ENCODE results near the gene SPAG5. TPM values are rescaled to one million over a fixed set of nuclear protein-coding genes. Genes with fewer than 3 reads are reported as not detected.
A peak's percentile ranks its signal among the peaks of the same experiment; 100 is the strongest.

SPAG5 gene
- total and polyA plus RNA-seq, 8 donors: 9.5 to 91.5 (median 51.6) TPM

GRCh38 chr17:28582513-28582912 lies 16.3 kb downstream of the SPAG5 start:
- H3K36me3 ChIP-seq: peaks cover 0 to 65% of the 10 kb centered on the region in 2 donors
- intact Hi-C loops (cut with DNase I): no loop called here
- no peaks in the 10 kb centered on the region for H3K9me3 ChIP-seq
- ATAC-seq: no peak
- no peak for DNase-seq
- no peaks in the 10 kb centered on the region for H3K27me3 ChIP-seq
- no peak overlapping the region for H3K4me3 ChIP-seq
- no peak overlapping the region for H3K27ac ChIP-seq
- H3K4me1 ChIP-seq: no peaks in the 10 kb centered on the region
- no peak for TF ChIP-seq CTCF (IDR thresholded peaks at IDR 0.05)

GRCh38 chr17:28580959-28581358 lies 17.9 kb downstream of the SPAG5 start:
- ATAC-seq (no peak), DNase-seq (peak in 2 of 4 donors; percentile 74 to 80)
- Histone ChIP-seq H3K9me3 (no peaks in the 10 kb centered on the region), H3K36me3 (peaks cover 0 to 60% of the 10 kb centered on the region in 2 donors), H3K4me1 (peaks cover 0 to 12% of the 10 kb centered on the region in 2 donors), H3K4me3 (no peak overlapping the region), H3K27ac (no peak overlapping the region), H3K27me3 (no peaks in the 10 kb centered on the region)
- intact Hi-C loops (cut with DNase I): no loop called here
- no peak for TF ChIP-seq CTCF (IDR thresholded peaks at IDR 0.05)

GRCh38 chr17:28579526-28579925 lies 19.3 kb downstream of the SPAG5 start:
- DNase-seq: no peak
- no peak overlapping the region for H3K4me3 ChIP-seq
- no peaks in the 10 kb centered on the region for H3K27me3 ChIP-seq
- no peak for ATAC-seq
- intact Hi-C loops (cut with DNase I): no loop called here
- no peaks in the 10 kb centered on the region for H3K9me3 ChIP-seq
- peaks cover 0 to 14% of the 10 kb centered on the region in 2 donors for H3K4me1 ChIP-seq
- H3K36me3 ChIP-seq: peaks cover 0 to 45% of the 10 kb centered on the region in 2 donors
- H3K27ac ChIP-seq: no peak overlapping the region
- TF ChIP-seq CTCF (IDR thresholded peaks at IDR 0.05): no peak

- H3K4me3 ChIP-seq: no peak overlapping the region
- intact Hi-C loops (cut with DNase I): no loop called here
- H3K9me3 ChIP-seq: no peaks in the 10 kb centered on the region
- ATAC-seq (no peak), DNase-seq (no peak)
- no peak for TF ChIP-seq CTCF (IDR thresholded peaks at IDR 0.05)
- H3K27me3 ChIP-seq: no peaks in the 10 kb centered on the region
- peaks cover 0 to 14% of the 10 kb centered on the region in 2 donors for H3K4me1 ChIP-seq
- peaks cover 0 to 35% of the 10 kb centered on the region in 2 donors for H3K36me3 ChIP-seq
- no peak overlapping the region for H3K27ac ChIP-seq
These were observed 20.3 kb downstream of the SPAG5 start for GRCh38 chr17:28578246-28579195.

- TF ChIP-seq CTCF (IDR thresholded peaks at IDR 0.05): no peak
- intact Hi-C loops (cut with DNase I): no loop called here
- H3K27ac ChIP-seq: no peak overlapping the region
These were observed 21.4 kb downstream of the SPAG5 start for GRCh38 chr17:28577466-28577824.

More at GRCh38 chr17:28577466-28577824, 21.4 kb downstream of the SPAG5 start:
- Histone ChIP-seq H3K4me3 (no peak overlapping the region), H3K9me3 (no peaks in the 10 kb centered on the region), H3K27me3 (no peaks in the 10 kb centered on the region), H3K36me3 (peaks cover 0 to 24% of the 10 kb centered on the region in 2 donors), H3K4me1 (peaks cover 0 to 15% of the 10 kb centered on the region in 2 donors)
- ATAC-seq (no peak), DNase-seq (no peak)

All from left lung (tissue), 10 donors.